Ovary (tissue), 9 donors: ENCODE measurements around the gene HBZ. TPM values are rescaled to one million over a fixed set of nuclear protein-coding genes. Genes with fewer than 3 reads are reported as not detected.
"Not testable (repeated sequence)": the region's sequence is repeated elsewhere in the genome, so short reads cannot be mapped to it uniquely, and the experiment has no call there.

Experiments
- DNase-seq, 5 donors: peaks; one replicate each; pipeline ENCODE4 v3.0.0-alpha.2; 2019 to 2020
- H3K27ac ChIP-seq, 2 donors: fragments of 200-600 bp; one replicate each; pipeline versions ENCODE4 v1.5.1 to v1.8.0; 2019 to 2022
- H3K27me3 ChIP-seq: fragments of 200-600 bp; one replicate; pipeline ENCODE4 v1.8.0; 2022
- H3K36me3 ChIP-seq: fragments of 200-600 bp; sonication (generic); one replicate; pipeline ENCODE4 v1.5.1; 2019
- H3K4me1 ChIP-seq: one replicate; pipeline ENCODE4 v1.8.1; 2013; ENCODE audit warnings: mild to moderate bottlenecking, moderate library complexity; ENCODE audit not compliant: insufficient read depth
- H3K4me3 ChIP-seq: fragments of 200-600 bp; sonication (generic); one replicate; pipeline ENCODE4 v1.5.1; 2017
- H3K9me3 ChIP-seq, 2 donors: fragments of 200-600 bp in 1 of 2; sonication (generic) in 1 of 2; one replicate each; pipeline versions ENCODE4 v1.5.1 to v1.8.1; 2013 to 2019; ENCODE audit warnings: mild to moderate bottlenecking in 1 of 2, moderate library complexity in 1 of 2
- CTCF ChIP-seq, 3 donors: fragments of 450-650 bp in 2 of 3; fragments of 200-600 bp in 1 of 3; IDR thresholded peaks; one replicate each; pipeline versions ENCODE4 v1.5.1 to v1.8.0; 2016 to 2022; ENCODE audit warnings: antibody characterized with exemption in 3 of 3, mild to moderate bottlenecking in 1 of 3
- EP300 ChIP-seq: sonication (generic); formaldehyde crosslinking; IDR thresholded peaks from one replicate; pipeline ENCODE4 v1.6.1; 2017; ENCODE audit warnings: antibody characterized with exemption
- POLR2A ChIP-seq: fragments of 450-650 bp; IDR thresholded peaks from one replicate; pipeline ENCODE4 v1.6.1; 2017; ENCODE audit warnings: antibody characterized with exemption, mild to moderate bottlenecking, moderate library complexity
- WGBS, 3 donors: extraction: QIAGEN DNeasy Blood & Tissue Kit in 1 of 3; methylation state at CpG; one replicate each; pipeline versions ENCODE4 v1.1.5 to v1.1.7; 2013 to 2017; 5-methylcytosine and 5-hydroxymethylcytosine counted together
- intact Hi-C, 4 donors: fragments of 100-400 bp; cut with DNase I; formaldehyde crosslinking; loops; one replicate each; pipeline versions ENCODE4 v1.11.0 to v1.15.1; 2022 to 2023
- polyA plus RNA-seq, 2 donors: library from polyadenylated mRNA; stranded (reverse); fragments of 200-250 nt in 1 of 2; fragments of 350-450 nt in 1 of 2; fragmentation: Illumina TruSeq in 1 of 2; extraction: RNeasy Lipid Tissue Mini Kit (QIAGEN cat#74804) in 1 of 2; gene quantifications; one replicate each; pipeline ENCODE4 v1.2.3, GENCODE V29; 2013 to 2014
- total RNA-seq, 7 donors: library from RNA; depleted of rRNA in 2 of 7; stranded (reverse); fragments of >200 nt in 2 of 7; fragmentation: NEBNext Ultra II Directional in 3 of 7; extraction: Animal tissue kit (Norgen Biotek cat#: 25700) in 3 of 7; gene quantifications; one replicate each; pipeline versions ENCODE4 v1.1.0 to v1.2.4, GENCODE V29; 2016 to 2023
- donor health status: DM: no; HTN: no; CAD: no; lungs with moderate emphysema.
- donor health status: DM: no; HTN: no; CAD: no.
- donor health status: Bipolar disorder and iron deficiency.
- donor health status: DM: yes; HTN: yes; CAD: no.
- donor health status: DM: no; HTN: no; CAD: no.
- donor health status: DM: yes; HTN: yes; CAD: no.

The HBZ gene
- total and polyA plus RNA-seq, 9 donors = 0.28 TPM; not detected in 8

GRCh38 chr16:167122-167690 lies 14.8 kb downstream of the HBZ start:
- WGBS, 3 donors = 8 to 13% (median 9%) methylated on average over 11 of the region's 11 CpGs
- intact Hi-C loops = no loop called here
- Histone ChIP-seq H3K4me1 (peaks cover 8% of the 10 kb centered on the region), H3K36me3 (no peaks in the 10 kb centered on the region), H3K27me3 (no peaks in the 10 kb centered on the region), H3K9me3 (no peaks in the 10 kb centered on the region), H3K4me3 (no peak overlapping the region), H3K27ac (no peak overlapping the region)
- TF ChIP-seq POLR2A (no peak), CTCF (IDR thresholded peaks at IDR 0.05) (no peak), EP300 (no peak)
- no peak for DNase-seq

- Histone ChIP-seq H3K4me3 (no peak overlapping the region), H3K4me1 (peaks cover 8% of the 10 kb centered on the region), H3K9me3 (no peaks in the 10 kb centered on the region), H3K27me3 (no peaks in the 10 kb centered on the region), H3K36me3 (no peaks in the 10 kb centered on the region), H3K27ac (no peak overlapping the region)
- intact Hi-C loops = no loop called here
- no peak for DNase-seq
- TF ChIP-seq EP300 = no peak
- no peak for TF ChIP-seq CTCF (IDR thresholded peaks at IDR 0.05)
- no peak for TF ChIP-seq POLR2A
- 42 to 43% (median 42%) methylated on average over 6 of the region's 6 CpGs for WGBS, 3 donors
Observed at GRCh38 chr16:168424-168823, 16.0 kb downstream of the HBZ start.

- no peak for TF ChIP-seq POLR2A
- no peak for TF ChIP-seq CTCF (IDR thresholded peaks at IDR 0.05)
- TF ChIP-seq EP300 = no peak
- Histone ChIP-seq H3K27ac (no peak overlapping the region), H3K9me3 (no peaks in the 10 kb centered on the region), H3K4me3 (no peak overlapping the region), H3K36me3 (no peaks in the 10 kb centered on the region), H3K4me1 (peaks cover 8% of the 10 kb centered on the region), H3K27me3 (no peaks in the 10 kb centered on the region)
- intact Hi-C loops = no loop called here
- 32 to 36% (median 33%) methylated on average over 3 of the region's 3 CpGs for WGBS, 3 donors
- DNase-seq = no peak
Observed at GRCh38 chr16:169014-169413, 16.6 kb downstream of the HBZ start.

- H3K27ac ChIP-seq, H3K36me3 ChIP-seq, H3K4me1 ChIP-seq, H3K4me3 ChIP-seq, H3K27me3 ChIP-seq, H3K9me3 ChIP-seq, intact Hi-C loops: not testable (repeated sequence)
- WGBS, 3 donors = 1 to 5% (median 2%) methylated on average over 5 of the region's 5 CpGs
- DNase-seq = peak in 2 of 5 donors; percentile 44 to 61
Observed at GRCh38 chr16:170088-170507, 17.7 kb downstream of the HBZ start.

- intact Hi-C loops = no loop called here
- DNase-seq = no peak
- 0 to 75% (median 43%) methylated on average over 1 of the region's 1 CpG for WGBS, 3 donors
Observed at GRCh38 chr16:170788-171187, 18.3 kb downstream of the HBZ start.

GRCh38 chr16:172374-172941 lies 20.0 kb downstream of the HBZ start, which contains the start of gene HBA2:
HBA2 (plus strand) TSS chr16:172876; CDS start chr16:172913, 37 bp downstream.
- DNase-seq, H3K9me3 ChIP-seq, H3K27ac ChIP-seq, H3K27me3 ChIP-seq, H3K4me3 ChIP-seq, H3K36me3 ChIP-seq, H3K4me1 ChIP-seq, intact Hi-C loops: not testable (repeated sequence)
- WGBS, 3 donors = no CpG with 5 or more reads among the region's 74 CpGs

More at GRCh38 chr16:170788-171187, 18.3 kb downstream of the HBZ start:
- no peak for TF ChIP-seq EP300
- H3K27ac ChIP-seq = no peak overlapping the region
- no peaks in the 10 kb centered on the region for H3K9me3 ChIP-seq
- H3K36me3 ChIP-seq = no peaks in the 10 kb centered on the region
- peaks cover 4% of the 10 kb centered on the region for H3K4me1 ChIP-seq
- H3K27me3 ChIP-seq = peaks cover 2% of the 10 kb centered on the region
- no peak overlapping the region for H3K4me3 ChIP-seq

- H3K27me3 ChIP-seq, H3K4me3 ChIP-seq, H3K27ac ChIP-seq, H3K4me1 ChIP-seq, intact Hi-C loops, H3K9me3 ChIP-seq, DNase-seq, H3K36me3 ChIP-seq: not testable (repeated sequence)
- WGBS, 3 donors = 1 to 8% (median 7%) methylated on average over 10 to 26 of the region's 44 CpGs
Observed at GRCh38 chr16:173211-173854, 20.9 kb downstream of the HBZ start.

- peak in 1 of 5 donors; percentile 28 for DNase-seq
- H3K27me3 ChIP-seq, H3K27ac ChIP-seq, intact Hi-C loops, H3K9me3 ChIP-seq, H3K36me3 ChIP-seq, H3K4me1 ChIP-seq, H3K4me3 ChIP-seq: not testable (repeated sequence)
- 8 to 11% (median 8%) methylated on average over 6 to 9 of the region's 13 CpGs for whole genome bisulfite sequencing, 3 donors
Observed at GRCh38 chr16:173928-174769, 21.7 kb downstream of the HBZ start.
